Measurements from ENCODE around the gene METTL8.

The METTL8 gene

GRCh38 chr2:171406044-171406443, 27.7 kb downstream of the METTL8 start:
- Histone ChIP-seq H3K27ac (ENCODE audit: low read length) (no peak overlapping the region), H4K20me1 (ENCODE audit: insufficient read depth, low read length) (no peaks in the 10 kb centered on the region), H2AFZ (ENCODE audit: low read depth, low read length) (no peak overlapping the region), H3K27me3 (ENCODE audit: insufficient read depth, low read length, poor library complexity) (no peaks in the 10 kb centered on the region), H3K79me2 (ENCODE audit: insufficient read depth, low read length) (no peaks in the 10 kb centered on the region; the same call in 1 of the 2 replicates), H3K36me3 (ENCODE audit: insufficient read depth, low read length) (no peaks in the 10 kb centered on the region), H3K4me1 (ENCODE audit: insufficient read depth, low read length) (0 out of 2 replicates have a peak, but pooled peaks cover under 1% of the 10 kb centered on the region), H3K4me2 (ENCODE audit: insufficient read depth, low read length) (no peak overlapping the region), H3K9ac (ENCODE audit: low read depth, low read length) (no peak overlapping the region), H3K9me3 (ENCODE audit: insufficient read depth, low read length, severe bottlenecking) (peaks cover 11% of the 10 kb centered on the region), H3K4me3 (ENCODE audit: low read depth in 1 of 2, low read length in 2 of 2) (no peak overlapping the region)
- TF ChIP-seq CTCF (IDR thresholded peaks at IDR 0.05; ENCODE audit: borderline replicate concordance, extremely low read depth, low read length, poor library complexity, severe bottlenecking) (no peak), EZH2 (IDR thresholded peaks at IDR 0.05; ENCODE audit: borderline replicate concordance, low read depth, low read length, severe bottlenecking) (no peak)
- DNase-seq (no peak), ATAC-seq (ENCODE audit: insufficient read depth, low read depth) (no peak)

GRCh38 chr2:171405546-171405945, 28.2 kb downstream of the METTL8 start:
- no peaks in the 10 kb centered on the region for H3K36me3 ChIP-seq (ENCODE audit: insufficient read depth, low read length)
- DNase-seq (no peak), ATAC-seq (ENCODE audit: insufficient read depth, low read depth) (no peak)
- H3K79me2 ChIP-seq (ENCODE audit: insufficient read depth, low read length), result no peaks in the 10 kb centered on the region; the same call in 1 of the 2 replicates
- no peaks in the 10 kb centered on the region for H3K4me1 ChIP-seq (ENCODE audit: insufficient read depth, low read length)
- H3K4me3 ChIP-seq (ENCODE audit: low read depth in 1 of 2, low read length in 2 of 2), result no peak overlapping the region
- H2AFZ ChIP-seq (ENCODE audit: low read depth, low read length), result no peak overlapping the region
- peaks cover 11% of the 10 kb centered on the region for H3K9me3 ChIP-seq (ENCODE audit: insufficient read depth, low read length, severe bottlenecking)
- no peaks in the 10 kb centered on the region for H4K20me1 ChIP-seq (ENCODE audit: insufficient read depth, low read length)
- no peaks in the 10 kb centered on the region for H3K27me3 ChIP-seq (ENCODE audit: insufficient read depth, low read length, poor library complexity)
- no peak overlapping the region for H3K27ac ChIP-seq (ENCODE audit: low read length)
- H3K9ac ChIP-seq (ENCODE audit: low read depth, low read length), result no peak overlapping the region
- no peak overlapping the region for H3K4me2 ChIP-seq (ENCODE audit: insufficient read depth, low read length)
- TF ChIP-seq EZH2 (IDR thresholded peaks at IDR 0.05; ENCODE audit: borderline replicate concordance, low read depth, low read length, severe bottlenecking) (no peak), CTCF (IDR thresholded peaks at IDR 0.05; ENCODE audit: borderline replicate concordance, extremely low read depth, low read length, poor library complexity, severe bottlenecking) (no peak)

GRCh38 chr2:171404719-171405118, 29.1 kb downstream of the METTL8 start:
- no peak overlapping the region for H3K9ac ChIP-seq (ENCODE audit: low read depth, low read length)
- H3K4me3 ChIP-seq (ENCODE audit: low read depth in 1 of 2, low read length in 2 of 2), result no peak overlapping the region
- no peaks in the 10 kb centered on the region for H4K20me1 ChIP-seq (ENCODE audit: insufficient read depth, low read length)
- no peaks in the 10 kb centered on the region for H3K27me3 ChIP-seq (ENCODE audit: insufficient read depth, low read length, poor library complexity)
- H3K4me1 ChIP-seq (ENCODE audit: insufficient read depth, low read length), result no peaks in the 10 kb centered on the region
- no peak for TF ChIP-seq CTCF (IDR thresholded peaks at IDR 0.05; ENCODE audit: borderline replicate concordance, extremely low read depth, low read length, poor library complexity, severe bottlenecking)
- no peak for TF ChIP-seq EZH2 (IDR thresholded peaks at IDR 0.05; ENCODE audit: borderline replicate concordance, low read depth, low read length, severe bottlenecking)
- DNase-seq, result no peak
- H3K9me3 ChIP-seq (ENCODE audit: insufficient read depth, low read length, severe bottlenecking), result peaks cover 11% of the 10 kb centered on the region
- no peaks in the 10 kb centered on the region; the same call in 1 of the 2 replicates for H3K79me2 ChIP-seq (ENCODE audit: insufficient read depth, low read length)
- ATAC-seq (ENCODE audit: insufficient read depth, low read depth), result no peak
- H3K36me3 ChIP-seq (ENCODE audit: insufficient read depth, low read length), result no peaks in the 10 kb centered on the region
- no peak overlapping the region for H3K27ac ChIP-seq (ENCODE audit: low read length)
- H2AFZ ChIP-seq (ENCODE audit: low read depth, low read length), result no peak overlapping the region
- no peak overlapping the region for H3K4me2 ChIP-seq (ENCODE audit: insufficient read depth, low read length)

- Histone ChIP-seq H3K27ac (ENCODE audit: low read length) (no peak overlapping the region), H3K79me2 (ENCODE audit: insufficient read depth, low read length) (no peaks in the 10 kb centered on the region), H3K9me3 (ENCODE audit: insufficient read depth, low read length, severe bottlenecking) (peaks cover 11% of the 10 kb centered on the region), H4K20me1 (ENCODE audit: insufficient read depth, low read length) (no peaks in the 10 kb centered on the region), H3K4me1 (ENCODE audit: insufficient read depth, low read length) (no peaks in the 10 kb centered on the region), H3K4me3 (ENCODE audit: low read depth in 1 of 2, low read length in 2 of 2) (no peak overlapping the region), H3K9ac (ENCODE audit: low read depth, low read length) (no peak overlapping the region), H3K36me3 (ENCODE audit: insufficient read depth, low read length) (no peaks in the 10 kb centered on the region), H3K27me3 (ENCODE audit: insufficient read depth, low read length, poor library complexity) (no peaks in the 10 kb centered on the region), H3K4me2 (ENCODE audit: insufficient read depth, low read length) (no peak overlapping the region), H2AFZ (ENCODE audit: low read depth, low read length) (no peak overlapping the region)
- TF ChIP-seq EZH2 (IDR thresholded peaks at IDR 0.05; ENCODE audit: borderline replicate concordance, low read depth, low read length, severe bottlenecking) (no peak), CTCF (IDR thresholded peaks at IDR 0.05; ENCODE audit: borderline replicate concordance, extremely low read depth, low read length, poor library complexity, severe bottlenecking) (no peak)
- ATAC-seq (ENCODE audit: insufficient read depth, low read depth), result no peak
- no peak for DNase-seq
Measured at GRCh38 chr2:171404261-171404660, 29.5 kb downstream of the METTL8 start.

All from DND-41 (cell line).